Upper lobe of right lung (tissue), 1 donor: ENCODE results near the gene SDHA. TPM values are rescaled to one million over a fixed set of nuclear protein-coding genes. Genes with fewer than 3 reads are reported as not detected.
"Not testable (repeated sequence)": the region's sequence is repeated elsewhere in the genome, so short reads cannot be mapped to it uniquely, and the experiment has no call there.

ENCODE experiments used
- ATAC-seq: fragments of 200-7000 bp; cut with Tn5 transposase; one replicate; pipeline ENCODE4 v1.9.1; 2020; ENCODE audit warnings: mild to moderate bottlenecking, moderate library complexity
- DNase-seq: peaks from one replicate; pipeline ENCODE4 v3.0.0-alpha.2; 2020
- H3K27ac ChIP-seq: fragments of 200-600 bp; one replicate; pipeline ENCODE4 v1.8.0; 2022
- H3K27me3 ChIP-seq: fragments of 200-600 bp; one replicate; pipeline ENCODE4 v1.8.0; 2022; ENCODE audit warnings: mild to moderate bottlenecking
- H3K36me3 ChIP-seq: fragments of 200-600 bp; one replicate; pipeline ENCODE4 v1.8.0; 2022
- H3K4me1 ChIP-seq: fragments of 200-600 bp; one replicate; pipeline ENCODE4 v1.8.0; 2022
- H3K4me3 ChIP-seq: fragments of 200-600 bp; one replicate; pipeline ENCODE4 v1.8.0; 2022; ENCODE audit warnings: mild to moderate bottlenecking
- H3K9me3 ChIP-seq: fragments of 200-600 bp; one replicate; pipeline ENCODE4 v1.8.0; 2022
- CTCF ChIP-seq: fragments of 200-600 bp; IDR thresholded peaks from one replicate; pipeline ENCODE4 v1.8.0; 2022; ENCODE audit warnings: antibody characterized with exemption
- intact Hi-C: fragments of 100-400 bp; cut with DNase I; formaldehyde crosslinking; loops from one replicate; pipeline ENCODE4 v1.11.0; 2022
- long read RNA-seq: library from polyadenylated mRNA; unstranded; transcript quantifications from one replicate; pipeline ENCODE4 v2.0.0, GENCODE V29; 2021
- total RNA-seq: library from RNA; stranded (reverse); fragmentation: NEBNext Ultra II Directional; extraction: Animal tissue kit (Norgen Biotek cat#: 25700); gene quantifications from one replicate; pipeline ENCODE4 v1.2.1, GENCODE V29; 2021
- donor health status: DM: no; HTN: yes; CAD: no; lungs with severe emphysema.

SDHA gene
- 94.0 TPM for total RNA-seq
- long read RNA-seq, transcript SDHA-201 (15 exons, 2,390 nt): major isoform, 120 of 229 reads
- long read RNA-seq, partial matches to known transcripts: 22 of 229 reads
- long read RNA-seq, other reads (novel, unspliced or antisense): 85 of 229 reads

- H3K27me3 ChIP-seq, H3K36me3 ChIP-seq, H3K9me3 ChIP-seq, intact Hi-C loops: not testable (repeated sequence)
- Histone ChIP-seq H3K4me3 (peak within 1 kb of the TSS; percentile 86), H3K4me1 (peaks cover 31% of the 10 kb centered on the region), H3K27ac (peak within 1 kb of the TSS; percentile 90)
- peak; percentile 21 for TF ChIP-seq CTCF
- peak; percentile 96 for ATAC-seq
- peak; percentile 99 for DNase-seq
Measured at GRCh38 chr5:217494-218456, at the start of gene SDHA, which contains the start of gene CCDC127. TSS of gene SDHA (plus strand) at chr5:218320. CDS start at chr5:218356, 36 bp downstream. TSS of gene CCDC127 (minus strand) at chr5:218153. CDS start at chr5:216849, 1,304 bp downstream.

- intact Hi-C loops: no loop called here
- DNase-seq: peak; percentile 86
- no peak for TF ChIP-seq CTCF
- H3K4me1 ChIP-seq: peaks cover 8% of the 10 kb centered on the region
- H3K4me3 ChIP-seq: no peak overlapping the region
- no peaks in the 10 kb centered on the region for H3K27me3 ChIP-seq
- peak; percentile 77 for ATAC-seq
- H3K27ac ChIP-seq: no peak overlapping the region
- H3K36me3 ChIP-seq: no peaks in the 10 kb centered on the region
- no peaks in the 10 kb centered on the region for H3K9me3 ChIP-seq
Measured at GRCh38 chr5:169071-169727, 48.9 kb upstream of the SDHA start.

- intact Hi-C loops: no loop called here
- Histone ChIP-seq H3K36me3 (no peaks in the 10 kb centered on the region), H3K4me1 (peaks cover 8% of the 10 kb centered on the region), H3K9me3 (no peaks in the 10 kb centered on the region), H3K27me3 (no peaks in the 10 kb centered on the region), H3K4me3 (no peak overlapping the region), H3K27ac (no peak overlapping the region)
- DNase-seq: no peak
- no peak for TF ChIP-seq CTCF
- ATAC-seq: no peak
Measured at GRCh38 chr5:169728-170094, 48.4 kb upstream of the SDHA start.

- peak; percentile 61 for DNase-seq
- Histone ChIP-seq H3K4me3 (no peak overlapping the region), H3K27ac (no peak overlapping the region), H3K36me3 (no peaks in the 10 kb centered on the region), H3K4me1 (peaks cover 8% of the 10 kb centered on the region), H3K9me3 (no peaks in the 10 kb centered on the region), H3K27me3 (no peaks in the 10 kb centered on the region)
- no peak for ATAC-seq
- intact Hi-C loops: no loop called here
- no peak for TF ChIP-seq CTCF
Measured at GRCh38 chr5:170971-171800, 46.9 kb upstream of the SDHA start.

GRCh38 chr5:171801-172331 is 46.3 kb upstream of the SDHA start:
- ATAC-seq (no peak), DNase-seq (peak; percentile 62)
- Histone ChIP-seq H3K9me3 (no peaks in the 10 kb centered on the region), H3K27ac (no peak overlapping the region), H3K36me3 (no peaks in the 10 kb centered on the region), H3K27me3 (no peaks in the 10 kb centered on the region), H3K4me3 (no peak overlapping the region), H3K4me1 (peaks cover 8% of the 10 kb centered on the region)
- no peak for TF ChIP-seq CTCF
- intact Hi-C loops: no loop called here
